Activated B cell treated with CpG ODN at 0.5 μM for 24 hours (primary cell): ENCODE data around the gene TNFRSF18. TPM values are rescaled to one million over a fixed set of nuclear protein-coding genes. Genes with fewer than 3 reads are reported as not detected.

Source experiments
- ATAC-seq: fragments of 200-7000 bp; cut with Tn5 transposase; one replicate; pipeline ENCODE4 v1.10.0; 2021; ENCODE audit warnings: low read depth, mild to moderate bottlenecking, moderate library complexity
- CTCF ChIA-PET: fragments of 350-600 bp; sonication (Branson Sonifier 250); formaldehyde crosslinking; loops from one replicate; lab custom pipeline; 2021; ENCODE audit warnings: antibody characterized with exemption; lab: Charles Lee
- POLR2A ChIA-PET: fragments of 350-600 bp; sonication (Branson Sonifier 250); formaldehyde crosslinking; loops from one replicate; lab custom pipeline; 2021; ENCODE audit warnings: antibody characterized with exemption; lab: Charles Lee
- DNase-seq: peaks from one replicate; pipeline ENCODE4 v3.0.0; 2022
- H3K27ac Mint-ChIP-seq: one replicate; pipeline ENCODE4 v1.8.0; 2020; ENCODE audit warnings: mixed read lengths
- H3K27me3 Mint-ChIP-seq: one replicate; pipeline ENCODE4 v1.8.0; 2021; ENCODE audit warnings: mixed read lengths
- H3K36me3 Mint-ChIP-seq: one replicate; pipeline ENCODE4 v1.8.0; 2021; ENCODE audit warnings: low read depth, mixed read lengths
- H3K4me1 Mint-ChIP-seq: one replicate; pipeline ENCODE4 v1.8.0; 2021; ENCODE audit warnings: mixed read lengths
- H3K4me3 Mint-ChIP-seq: one replicate; pipeline ENCODE4 v1.8.0; 2020; ENCODE audit warnings: mild to moderate bottlenecking, mixed read lengths
- H3K9me3 Mint-ChIP-seq: one replicate; pipeline ENCODE4 v1.8.0; 2020; ENCODE audit warnings: mixed read lengths
- CTCF ChIP-seq: fragments of 200-600 bp; IDR thresholded peaks from one replicate; pipeline ENCODE4 v1.8.0; 2022; ENCODE audit warnings: antibody characterized with exemption, mild to moderate bottlenecking
- intact Hi-C: fragments of 100-400 bp; cut with micrococcal nuclease; formaldehyde crosslinking; loops from one replicate; pipeline ENCODE4 v1.15.1; 2024
- total RNA-seq: library from RNA; stranded (reverse); gene quantifications from 2 replicates; pipeline ENCODE4 v1.2.3, GENCODE V29; 2022

The TNFRSF18 gene, protein sequence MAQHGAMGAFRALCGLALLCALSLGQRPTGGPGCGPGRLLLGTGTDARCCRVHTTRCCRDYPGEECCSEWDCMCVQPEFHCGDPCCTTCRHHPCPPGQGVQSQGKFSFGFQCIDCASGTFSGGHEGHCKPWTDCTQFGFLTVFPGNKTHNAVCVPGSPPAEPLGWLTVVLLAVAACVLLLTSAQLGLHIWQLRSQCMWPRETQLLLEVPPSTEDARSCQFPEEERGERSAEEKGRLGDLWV
- total RNA-seq = 36.7 and 37.5 TPM in 2 replicates

- H3K4me3 Mint-ChIP-seq = peak within 1 kb of the TSS; percentile 81
- TF ChIP-seq CTCF = no peak
- no peaks in the 10 kb centered on the region for H3K9me3 Mint-ChIP-seq
- intact Hi-C loops = loop anchor here (5.0 kb wide), 2 partner anchors 49 to 86 kb away; no protein-coding TSS in a partner anchor
- peak within 1 kb of the TSS; percentile 46 for H3K27ac Mint-ChIP-seq
- DNase-seq = peak; percentile 66
- H3K4me1 Mint-ChIP-seq = peaks cover 35% of the 10 kb centered on the region
- CTCF ChIA-PET = interaction anchor here (1.7 kb wide), 1 partner anchor 84 kb away, joined by 7 read pairs; no protein-coding TSS in a partner anchor
- peak; percentile 55 for ATAC-seq
- H3K36me3 Mint-ChIP-seq = peaks cover 2% of the 10 kb centered on the region
- POLR2A ChIA-PET = interaction anchor here (0.9 to 3.3 kb wide), 5 partner anchors 20 to 63 kb away, joined by 4 to 15 read pairs (median 7); partner anchors contain the start of genes B3GALT6 and SDF4
- peaks cover 2% of the 10 kb centered on the region for H3K27me3 Mint-ChIP-seq
These were observed at the start of gene TNFRSF18 for GRCh38 chr1:1206376-1206965. Gene TNFRSF18, minus strand, starts transcription at chr1:1206592. Its CDS starts 21 bp downstream, at chr1:1206571.

GRCh38 chr1:1255611-1256010 is 49.2 kb upstream of the TNFRSF18 start:
- TF ChIP-seq CTCF = no peak
- DNase-seq = no peak
- Mint-ChIP-seq H3K9me3 (no peaks in the 10 kb centered on the region), H3K4me1 (peaks cover 18% of the 10 kb centered on the region), H3K36me3 (peaks cover 65% of the 10 kb centered on the region), H3K27ac (no peak overlapping the region), H3K4me3 (no peak overlapping the region), H3K27me3 (no peaks in the 10 kb centered on the region)
- ChIA-PET POLR2A (interaction anchor here (0.6 kb wide), 1 partner anchor 47 kb away, joined by 4 read pairs; no protein-coding TSS in a partner anchor), CTCF (interaction anchor here (1.1 kb wide), 1 partner anchor 133 kb away, joined by 4 read pairs; no protein-coding TSS in a partner anchor)
- ATAC-seq = no peak
- intact Hi-C loops = no loop called here

GRCh38 chr1:1255078-1255477 is 48.7 kb upstream of the TNFRSF18 start:
- ATAC-seq (no peak), DNase-seq (no peak)
- ChIA-PET POLR2A (interaction anchor here (0.6 kb wide), 1 partner anchor 48 kb away, joined by 4 read pairs; no protein-coding TSS in a partner anchor), CTCF (interaction anchor here (1.1 kb wide), 1 partner anchor 132 kb away, joined by 4 read pairs; no protein-coding TSS in a partner anchor)
- intact Hi-C loops = no loop called here
- Mint-ChIP-seq H3K4me3 (no peak overlapping the region), H3K4me1 (peaks cover 17% of the 10 kb centered on the region), H3K36me3 (peaks cover 59% of the 10 kb centered on the region), H3K27me3 (no peaks in the 10 kb centered on the region), H3K27ac (no peak overlapping the region), H3K9me3 (no peaks in the 10 kb centered on the region)
- TF ChIP-seq CTCF = no peak

DNA sequence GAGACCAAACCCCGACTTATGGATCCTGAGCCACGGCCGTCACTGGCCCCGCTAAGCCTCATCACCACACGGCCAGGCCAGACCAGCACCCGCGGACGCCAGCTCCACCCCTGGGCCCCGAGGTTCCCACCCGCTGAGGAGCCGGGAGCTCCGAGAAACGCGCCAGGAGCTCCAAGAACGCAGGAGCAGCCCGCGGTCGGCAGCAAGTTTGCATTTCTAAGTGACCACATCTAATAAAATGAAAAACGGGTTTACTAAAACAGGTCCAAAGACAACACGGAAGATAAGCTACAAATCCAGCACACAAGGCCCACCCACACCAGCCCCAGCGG is 48.2 kb upstream of the TNFRSF18 start:
- Mint-ChIP-seq H3K36me3 (peaks cover 55% of the 10 kb centered on the region), H3K27me3 (no peaks in the 10 kb centered on the region), H3K4me1 (peaks cover 17% of the 10 kb centered on the region), H3K9me3 (no peaks in the 10 kb centered on the region), H3K27ac (no peak overlapping the region), H3K4me3 (no peak overlapping the region)
- intact Hi-C loops = no loop called here
- no peak for ATAC-seq
- ChIA-PET CTCF (interaction anchor here (1.1 kb wide), 1 partner anchor 132 kb away, joined by 4 read pairs; no protein-coding TSS in a partner anchor), POLR2A (no interaction called here)
- TF ChIP-seq CTCF = no peak
- DNase-seq = no peak
